PC-3 (cell line): ENCODE results near the gene PSMG3. TPM values are rescaled to one million over a fixed set of nuclear protein-coding genes. Genes with fewer than 3 reads are reported as not detected.

Experiments
- ATAC-seq: fragments of 200-7000 bp; cut with Tn5 transposase; 2 replicates; pipeline ENCODE4 v1.9.1; 2020; ENCODE audit warnings: mild to moderate bottlenecking, moderate library complexity
- BruUV-seq: library from RNA; stranded (reverse); fragments of 400-500 nt; replicated peaks from 2 replicates; lab custom pipeline; 2021; lab: Mats Ljungman, UMichigan
- CTCF ChIA-PET: fragments of 300-600 bp; sonication (Branson Sonifier 250); formaldehyde crosslinking; loops from one replicate; lab custom pipeline; 2022; ENCODE audit warnings: antibody characterized with exemption; lab: Charles Lee
- POLR2A ChIA-PET: fragments of 300-600 bp; sonication (Branson Sonifier 250); formaldehyde crosslinking; loops from one replicate; lab custom pipeline; 2022; ENCODE audit warnings: antibody characterized with exemption; ENCODE audit not compliant: unreplicated experiment; lab: Charles Lee
- DNase-seq: peaks from one replicate; pipeline ENCODE4 v3.0.0-alpha.2; 2015
- H2AFZ ChIP-seq: fragments of 300-600 bp; sonication (generic); 2 replicates; pipeline ENCODE4 v1.6.0; 2016; ENCODE audit warnings: antibody characterized with exemption, low read length
- H3F3A ChIP-seq: fragments of 300-600 bp; sonication (generic); one replicate; pipeline ENCODE4 v1.6.0; 2017; ENCODE audit warnings: antibody characterized with exemption, low read length, control low read depth, mild to moderate bottlenecking; ENCODE audit not compliant: unreplicated experiment
- H3K27ac ChIP-seq: fragments of 300-600 bp; sonication (generic); 2 replicates; pipeline ENCODE4 v1.5.1; 2016; ENCODE audit warnings: mild to moderate bottlenecking, low read length
- H3K27me3 ChIP-seq: fragments of 300-600 bp; sonication (generic); 2 replicates; pipeline ENCODE4 v1.6.1; 2016; ENCODE audit warnings: low read length, mixed read lengths
- H3K36me3 ChIP-seq: fragments of 300-600 bp; sonication (generic); 2 replicates; pipeline ENCODE4 v1.6.1; 2016; ENCODE audit warnings: low read depth, mixed run types, low read length, mixed read lengths
- H3K4me1 ChIP-seq: fragments of 300-600 bp; sonication (generic); 2 replicates; pipeline ENCODE4 v1.5.1; 2016; ENCODE audit warnings: low read length; ENCODE audit not compliant: insufficient read depth
- H3K4me2 ChIP-seq: fragments of 300-600 bp; sonication (generic); 2 replicates; pipeline ENCODE4 v1.6.0; 2016; ENCODE audit warnings: low read length
- H3K4me3 ChIP-seq: fragments of 300-600 bp; sonication (generic); 2 replicates; pipeline ENCODE4 v1.5.1; 2016; ENCODE audit warnings: mild to moderate bottlenecking, low read length, mixed read lengths
- H3K79me2 ChIP-seq: fragments of 300-600 bp; sonication (generic); 2 replicates; pipeline ENCODE4 v1.6.1; 2017; ENCODE audit warnings: low read length, mixed read lengths
- H3K9ac ChIP-seq: fragments of 300-600 bp; sonication (generic); 2 replicates; pipeline ENCODE4 v1.6.0; 2016; ENCODE audit warnings: mild to moderate bottlenecking, low read length
- H3K9me2 ChIP-seq: fragments of 300-600 bp; sonication (generic); replicated peaks from 2 replicates; pipeline ENCODE4 v1.6.1; 2016; ENCODE audit warnings: mixed run types, low read length, mixed read lengths
- H3K9me3 ChIP-seq: fragments of 300-600 bp; sonication (generic); 2 replicates; pipeline ENCODE4 v1.6.1; 2016; ENCODE audit warnings: low read length, mixed read lengths
- H4K20me1 ChIP-seq: fragments of 300-600 bp; sonication (generic); 2 replicates; pipeline ENCODE4 v1.6.1; 2016; ENCODE audit warnings: low read length, mixed read lengths
- CTCF ChIP-seq: fragments of 300-600 bp; sonication (generic); conservative IDR thresholded peaks from 2 replicates; pipeline ENCODE4 v1.5.1; 2017; ENCODE audit warnings: antibody characterized with exemption, low read depth, mild to moderate bottlenecking, low read length
- EZH2 ChIP-seq: fragments of 300-600 bp; sonication (generic); IDR thresholded peaks from one replicate; pipeline ENCODE4 v1.6.1; 2017; ENCODE audit warnings: antibody characterized with exemption, mild to moderate bottlenecking, low read length; ENCODE audit not compliant: unreplicated experiment
- EZH2phosphoT487 ChIP-seq: fragments of 300-600 bp; sonication (generic); IDR thresholded peaks from 2 replicates; pipeline ENCODE4 v1.6.1; 2018; ENCODE audit warnings: mild to moderate bottlenecking, antibody characterized with exemption, low read length, borderline replicate concordance
- intact Hi-C: fragments of 100-400 bp; cut with micrococcal nuclease; formaldehyde crosslinking; loops from 2 replicates; pipeline ENCODE4 v1.9.0; 2023
- total RNA-seq: library from RNA; depleted of rRNA; stranded (reverse); fragments of >200 nt; gene quantifications from 2 replicates; pipeline ENCODE4 v1.2.3, GENCODE V29; 2014

Gene PSMG3
- total RNA-seq, 1 experiment from 2014 or later: 133 TPM

DNA sequence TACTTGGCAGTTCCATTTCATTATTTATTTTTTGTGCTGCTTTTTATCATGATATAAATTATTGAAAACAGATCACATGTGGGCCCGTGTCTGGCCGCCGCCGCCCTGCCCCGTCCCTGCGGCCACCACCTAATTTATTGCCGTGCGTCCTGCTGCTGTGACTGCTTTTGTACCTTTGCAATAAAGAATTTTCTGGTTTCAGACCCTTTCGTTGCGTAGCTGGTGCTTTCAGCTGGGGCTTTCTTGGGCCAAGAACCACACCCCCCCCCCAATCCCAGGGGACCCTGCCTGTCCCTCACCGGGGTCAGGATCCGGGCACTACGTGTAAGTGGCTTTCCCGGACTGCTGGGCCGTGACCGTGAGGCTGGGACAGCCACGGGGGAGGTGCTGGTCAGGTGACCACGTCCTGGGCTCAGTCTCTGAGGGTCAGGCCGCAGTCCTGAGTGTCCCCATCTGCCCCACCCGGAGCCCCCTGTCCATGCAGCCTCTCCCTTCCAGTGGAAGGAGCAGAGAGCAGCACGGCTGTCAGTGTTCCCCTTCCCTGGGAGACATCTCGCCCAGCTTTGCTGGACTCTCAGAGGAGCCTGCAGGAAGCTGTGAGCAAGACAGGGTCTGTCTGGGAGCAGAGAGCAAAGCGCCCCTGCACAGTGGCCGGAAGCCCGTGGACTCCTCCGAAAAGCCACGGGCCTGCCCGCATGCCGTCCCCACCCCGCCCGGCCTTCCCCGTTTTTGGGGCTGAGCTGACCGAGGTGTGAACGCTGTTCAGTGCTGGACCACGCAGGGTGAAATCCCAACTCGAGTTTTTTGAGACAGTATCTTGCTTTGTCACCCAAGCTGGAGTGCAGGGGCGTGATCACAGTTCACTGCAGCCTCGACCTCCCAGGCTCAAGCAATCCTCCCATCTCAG lies 26.7 kb downstream of the PSMG3 start:
- Histone ChIP-seq H3K9me2 (no peaks in the 10 kb centered on the region), H3K4me3 (no peak overlapping the region), H3F3A (no peaks in the 10 kb centered on the region), H2AFZ (no peak overlapping the region), H3K27me3 (no peaks in the 10 kb centered on the region), H4K20me1 (no peaks in the 10 kb centered on the region), H3K4me1 (peaks cover under 1% of the 10 kb centered on the region; the same call in 1 of the 2 replicates), H3K36me3 (peaks cover 12% of the 10 kb centered on the region), H3K9me3 (no peaks in the 10 kb centered on the region), H3K79me2 (peaks cover 19% of the 10 kb centered on the region), H3K27ac (no peak overlapping the region), H3K9ac (no peak overlapping the region), H3K4me2 (no peak overlapping the region)
- TF ChIP-seq EZH2phosphoT487: no peak
- TF ChIP-seq EZH2: no peak
- TF ChIP-seq CTCF: no peak
- ATAC-seq (peak; percentile 7; the same call in 1 of the 2 replicates), DNase-seq (no peak)
- POLR2A ChIA-PET: interaction anchor here (0.6 to 1.1 kb wide), 2 partner anchors 12 to 113 kb away, joined by 5 to 8 read pairs; partner anchors contain the start of gene TMEM184A
- CTCF ChIA-PET: no interaction called here
- no TSS peak for BruUV-seq
- intact Hi-C loops: no loop called here

- ChIA-PET CTCF (no interaction called here), POLR2A (no interaction called here)
- BruUV-seq: TSS peak; percentile 20
- no peaks in the 10 kb centered on the region for H3F3A ChIP-seq
- H3K79me2 ChIP-seq: peaks cover 27% of the 10 kb centered on the region
- H2AFZ ChIP-seq: no peak overlapping the region
- H3K36me3 ChIP-seq: peaks cover 12% of the 10 kb centered on the region
- intact Hi-C loops: no loop called here
- peaks cover 8% of the 10 kb centered on the region for H3K4me1 ChIP-seq
- no peak overlapping the region for H3K4me2 ChIP-seq
- H3K27ac ChIP-seq: no peak overlapping the region
- ATAC-seq (no peak), DNase-seq (no peak)
- H3K9me3 ChIP-seq: no peaks in the 10 kb centered on the region
- no peak overlapping the region for H3K4me3 ChIP-seq
- H4K20me1 ChIP-seq: no peaks in the 10 kb centered on the region
- TF ChIP-seq EZH2: no peak
- no peak for TF ChIP-seq CTCF
- TF ChIP-seq EZH2phosphoT487: no peak
- no peaks in the 10 kb centered on the region for H3K27me3 ChIP-seq
- H3K9me2 ChIP-seq: no peaks in the 10 kb centered on the region
- no peak overlapping the region for H3K9ac ChIP-seq
Observed at GRCh38 chr7:1542329-1542728, 27.5 kb downstream of the PSMG3 start.
